Measurements from ENCODE around the gene RASSF4. TPM values are rescaled to one million over a fixed set of nuclear protein-coding genes. Genes with fewer than 3 reads are reported as not detected.

Gene RASSF4
- total and polyA plus RNA-seq, 2 donors (not counting 3 experiments of a cell fraction or from before 2014, with no cell fraction given) = 7.6 to 8.2 TPM

- no peak overlapping the region for H3K27ac ChIP-seq (ENCODE audit: insufficient read depth, low read depth, low read length)
- H3K4me3 ChIP-seq (replicated peaks in 1 of 3; ENCODE audit: insufficient read depth in 1 of 3, low read depth in 1 of 3, low read length in 3 of 3) = no peak overlapping the region
- H3K9me1 ChIP-seq (replicated peaks; ENCODE audit: control insufficient read depth, extremely low read depth, insufficient read depth, low read length) = no peaks in the 10 kb centered on the region
- H3K79me2 ChIP-seq (ENCODE audit: control insufficient read depth, insufficient read depth, low read length) = no peaks in the 10 kb centered on the region
- no peaks in the 10 kb centered on the region for H4K20me1 ChIP-seq (replicated peaks; ENCODE audit: control insufficient read depth, extremely low read depth, insufficient read depth, low read length)
- no peak for TF ChIP-seq GATA2 (IDR thresholded peaks at IDR 0.05; ENCODE audit: insufficient read depth, insufficient read length, low read depth, low read length)
- TF ChIP-seq MAX (IDR thresholded peaks at IDR 0.05; ENCODE audit: insufficient read depth, insufficient read length) = no peak
- TF ChIP-seq EZH2 (IDR thresholded peaks at IDR 0.05; ENCODE audit: borderline replicate concordance, low read depth, low read length, severe bottlenecking) = no peak
- no peak for TF ChIP-seq CTCF (IDR thresholded peaks at IDR 0.05; ENCODE audit: extremely low read depth in 1 of 2, insufficient read depth in 1 of 2, low read depth in 1 of 2, low read length in 2 of 2)
- no peak for TF ChIP-seq JUN (IDR thresholded peaks at IDR 0.05; ENCODE audit: borderline replicate concordance, insufficient read depth, insufficient read length, low read depth)
- no peak for TF ChIP-seq POLR2AphosphoS5 (IDR thresholded peaks at IDR 0.05; ENCODE audit: insufficient read depth, low read depth, low read length)
- no peak for TF ChIP-seq POLR2A (IDR thresholded peaks at IDR 0.05; ENCODE audit: low read depth, low read length)
- TF ChIP-seq MYC (IDR thresholded peaks at IDR 0.05; ENCODE audit: low read depth, low read length) = no peak
- TF ChIP-seq FOS (IDR thresholded peaks at IDR 0.05; ENCODE audit: borderline replicate concordance, insufficient read depth, low read length) = no peak
- FAIRE-seq (no peak), DNase-seq (ENCODE audit: low read depth, low spot score) (no peak)
- no peak overlapping the region for H3K4me2 ChIP-seq (ENCODE audit: insufficient read depth, low read length)
- intact Hi-C loops (cut with micrococcal nuclease) (no loop called here), dilution Hi-C loops (cut with MboI; ENCODE audit: extremely low pct_ligation_motif_present, low sequenced_read_pairs) (no loop called here)
- no peak overlapping the region for H2AFZ ChIP-seq (ENCODE audit: low read depth, low read length)
- ChIA-PET CTCF (interaction anchor here (1.2 to 3.5 kb wide), 8 partner anchors 9 to 37 kb away, joined by 3 to 12 read pairs (median 6); partner anchors contain the start of gene ZNF22), POLR2A (interaction anchor here (1.9 kb wide), 1 partner anchor 15 kb away, joined by 8 read pairs; the partner anchor contains the start of gene DEPP1)
- H3K36me3 ChIP-seq (ENCODE audit: control insufficient read depth in 2 of 2, extremely low read depth in 1 of 2, insufficient read depth in 2 of 2, low read length in 2 of 2) = no peaks in the 10 kb centered on the region
- no TSS peak for BruUV-seq (replicated peaks)
- H3K9me3 ChIP-seq (replicated peaks; ENCODE audit: control insufficient read depth, insufficient read depth, low read length) = no peaks in the 10 kb centered on the region
- no peaks in the 10 kb centered on the region for H3K27me3 ChIP-seq (ENCODE audit: control insufficient read depth in 2 of 2, insufficient read depth in 2 of 2, low read length in 2 of 2)
- peaks cover 3% of the 10 kb centered on the region for H3K4me1 ChIP-seq (ENCODE audit: control insufficient read depth, extremely low read depth, insufficient read depth, low read length)
- no peak overlapping the region for H3K9ac ChIP-seq (replicated peaks; ENCODE audit: extremely low read depth, insufficient read depth, low read length)
These were observed 4.4 kb downstream of the RASSF4 start for GRCh38 chr10:44963772-44964633.
